ENCODE measurements around the gene AP3B1. TPM values are rescaled to one million over a fixed set of nuclear protein-coding genes. Genes with fewer than 3 reads are reported as not detected.

Gene AP3B1
- total and polyA plus RNA-seq, 3 experiments from 2014 or later = 27.1 to 41.1 (median 40.3) TPM

DNA sequence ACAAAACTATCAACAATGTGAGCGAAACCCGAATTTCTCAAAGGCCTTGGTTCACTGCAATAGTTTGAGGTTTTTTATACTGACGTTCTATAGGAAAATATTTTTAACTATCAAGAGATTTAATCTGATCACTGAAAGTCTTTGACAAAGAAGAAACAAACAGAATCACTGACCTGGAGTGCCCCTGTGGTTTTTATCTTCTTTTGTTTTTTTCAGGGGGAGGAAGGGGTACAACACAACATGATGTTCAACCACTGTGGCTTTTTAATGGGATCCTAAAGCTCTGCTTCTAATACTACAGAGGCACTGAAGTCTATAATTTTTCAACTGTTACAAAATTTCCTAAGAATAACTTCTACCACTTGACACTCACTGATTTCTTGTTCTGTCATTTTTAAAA is 185.9 kb downstream of the AP3B1 start:
- Mint-ChIP-seq H3K27ac (no peak overlapping the region), H3K27me3 (no peaks in the 10 kb centered on the region), H3K9me3 (no peaks in the 10 kb centered on the region), H3K4me1 (peaks cover 0 to 2% (median 0%) of the 10 kb centered on the region in 3 donors), H3K36me3 (peaks cover 7 to 55% (median 24%) of the 10 kb centered on the region in 3 donors), H3K4me3 (no peak overlapping the region)
- no peak for DNase-seq
- no peaks in the 10 kb centered on the region for H3K4me1 ChIP-seq (ENCODE audit: insufficient read depth, low read length)
- no peaks in the 10 kb centered on the region for H3K27me3 ChIP-seq (ENCODE audit: insufficient read depth, low read length, poor library complexity, severe bottlenecking)
- no peak overlapping the region for H3K4me3 ChIP-seq (ENCODE audit: low read length)
- H3K36me3 ChIP-seq (ENCODE audit: insufficient read depth, low read length) = peaks cover 3% of the 10 kb centered on the region
- ChIA-PET CTCF (no interaction called here), POLR2A (no interaction called here)
- no peak overlapping the region for H3K27ac ChIP-seq (ENCODE audit: low read depth, low read length)
- H3K9me3 ChIP-seq (ENCODE audit: low read length) = no peaks in the 10 kb centered on the region

DNA sequence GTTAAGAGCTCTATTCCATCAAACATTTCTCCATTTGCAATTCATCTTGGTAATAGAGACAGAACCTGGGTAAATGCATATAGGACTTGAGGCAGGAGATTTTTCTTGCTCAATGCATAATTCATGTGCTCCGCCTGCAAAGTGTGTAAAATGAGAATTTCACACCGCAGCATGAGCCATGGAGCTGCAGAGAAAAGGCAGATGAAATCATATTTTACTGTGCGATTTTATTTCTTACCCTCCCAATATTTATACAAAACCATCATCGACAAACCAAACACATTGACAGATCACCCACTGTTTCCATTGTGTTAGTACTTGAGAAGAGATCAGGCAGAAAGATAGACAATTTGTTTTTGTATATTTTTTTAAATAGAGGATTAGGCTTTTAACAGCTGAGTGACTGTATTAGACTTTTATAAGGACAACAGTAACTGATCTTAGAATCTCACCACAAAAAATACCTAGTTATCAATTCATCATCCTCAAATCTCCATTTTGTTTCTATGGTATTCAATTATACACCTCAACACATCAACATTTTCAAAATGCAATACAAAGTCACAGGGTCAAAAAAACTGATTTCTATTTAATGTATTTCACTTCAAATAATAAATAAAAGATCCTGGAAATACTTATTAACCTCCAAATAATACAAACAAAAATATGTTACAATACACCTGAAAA is 191.1 kb downstream of the AP3B1 start:
- ChIA-PET CTCF (no interaction called here), POLR2A (no interaction called here)
- Mint-ChIP-seq H3K9me3 (no peaks in the 10 kb centered on the region), H3K27me3 (no peaks in the 10 kb centered on the region), H3K27ac (no peak overlapping the region), H3K36me3 (peaks cover 16 to 57% (median 30%) of the 10 kb centered on the region in 3 donors), H3K4me3 (no peak overlapping the region), H3K4me1 (peaks cover 0 to 2% (median 0%) of the 10 kb centered on the region in 3 donors)
- H3K4me1 ChIP-seq (ENCODE audit: insufficient read depth, low read length) = no peaks in the 10 kb centered on the region
- no peak for DNase-seq
- no peak overlapping the region for H3K4me3 ChIP-seq (ENCODE audit: low read length)
- no peaks in the 10 kb centered on the region for H3K27me3 ChIP-seq (ENCODE audit: insufficient read depth, low read length, poor library complexity, severe bottlenecking)
- H3K36me3 ChIP-seq (ENCODE audit: insufficient read depth, low read length) = peaks cover 3% of the 10 kb centered on the region
- no peak overlapping the region for H3K27ac ChIP-seq (ENCODE audit: low read depth, low read length)
- H3K9me3 ChIP-seq (ENCODE audit: low read length) = no peaks in the 10 kb centered on the region

DNA sequence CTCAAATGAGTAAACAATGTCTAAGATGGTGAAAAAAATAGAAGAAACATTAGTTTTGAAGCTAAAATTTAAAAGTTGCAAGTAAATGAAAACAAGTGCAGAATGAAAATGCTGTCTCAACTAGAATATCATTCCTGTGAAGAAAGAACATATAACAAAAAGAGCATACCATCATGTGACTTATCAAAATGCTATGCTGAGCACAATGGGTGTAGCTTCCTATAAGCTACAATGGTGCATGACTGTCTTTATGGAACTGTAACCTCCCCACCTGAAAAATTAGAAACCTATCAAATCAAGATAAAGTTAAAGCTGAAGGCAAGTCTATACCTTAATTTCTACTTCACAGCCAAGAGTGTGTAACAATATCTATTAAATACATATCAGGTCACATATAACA is 192.0 kb downstream of the AP3B1 start:
- H3K27ac ChIP-seq (ENCODE audit: low read depth, low read length) = no peak overlapping the region
- H3K4me1 Mint-ChIP-seq = peaks cover 0 to 2% (median 0%) of the 10 kb centered on the region in 3 donors
- H3K27me3 ChIP-seq (ENCODE audit: insufficient read depth, low read length, poor library complexity, severe bottlenecking) = no peaks in the 10 kb centered on the region
- POLR2A ChIA-PET = no interaction called here
- H3K36me3 Mint-ChIP-seq = peaks cover 16 to 54% (median 28%) of the 10 kb centered on the region in 3 donors
- DNase-seq = no peak
- no peak overlapping the region for H3K27ac Mint-ChIP-seq
- peaks cover 3% of the 10 kb centered on the region for H3K36me3 ChIP-seq (ENCODE audit: insufficient read depth, low read length)
- no peaks in the 10 kb centered on the region for H3K9me3 Mint-ChIP-seq
- H3K4me1 ChIP-seq (ENCODE audit: insufficient read depth, low read length) = no peaks in the 10 kb centered on the region
- no peak overlapping the region for H3K4me3 ChIP-seq (ENCODE audit: low read length)
- no peaks in the 10 kb centered on the region for H3K9me3 ChIP-seq (ENCODE audit: low read length)
- no peaks in the 10 kb centered on the region for H3K27me3 Mint-ChIP-seq
- CTCF ChIA-PET = no interaction called here
- H3K4me3 Mint-ChIP-seq = no peak overlapping the region

DNA sequence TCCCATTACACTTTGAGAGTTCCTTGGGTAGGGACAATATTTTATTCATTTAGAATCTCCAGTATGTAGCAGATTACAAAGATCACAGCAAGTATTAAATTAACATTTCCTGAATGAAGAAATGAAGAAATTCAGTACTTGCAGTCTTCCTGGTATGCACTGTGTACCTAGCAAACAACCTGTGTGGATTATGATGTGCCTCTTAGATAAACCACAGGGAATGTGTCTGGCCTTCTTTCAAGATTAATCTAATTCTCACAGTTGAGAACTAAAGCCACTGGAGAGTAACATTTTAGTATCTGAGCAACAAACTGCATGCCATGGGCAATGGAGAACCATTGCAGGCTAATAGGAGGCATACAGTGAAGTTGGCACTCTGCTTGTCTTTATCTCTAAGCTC is 199.4 kb downstream of the AP3B1 start:
- Histone ChIP-seq H3K4me3 (ENCODE audit: low read length) (no peak overlapping the region), H3K36me3 (ENCODE audit: insufficient read depth, low read length) (no peaks in the 10 kb centered on the region), H3K9me3 (ENCODE audit: low read length) (no peaks in the 10 kb centered on the region), H3K4me1 (ENCODE audit: insufficient read depth, low read length) (no peaks in the 10 kb centered on the region), H3K27me3 (ENCODE audit: insufficient read depth, low read length, poor library complexity, severe bottlenecking) (no peaks in the 10 kb centered on the region), H3K27ac (ENCODE audit: low read depth, low read length) (no peak overlapping the region)
- POLR2A ChIA-PET = no interaction called here
- CTCF ChIA-PET = no interaction called here
- no peak for DNase-seq
- peaks cover 17 to 68% (median 26%) of the 10 kb centered on the region in 3 donors for H3K36me3 Mint-ChIP-seq
- H3K9me3 Mint-ChIP-seq = no peaks in the 10 kb centered on the region
- no peaks in the 10 kb centered on the region for H3K4me1 Mint-ChIP-seq
- H3K27ac Mint-ChIP-seq = no peak overlapping the region
- H3K27me3 Mint-ChIP-seq = no peaks in the 10 kb centered on the region
- H3K4me3 Mint-ChIP-seq = no peak overlapping the region

DNA sequence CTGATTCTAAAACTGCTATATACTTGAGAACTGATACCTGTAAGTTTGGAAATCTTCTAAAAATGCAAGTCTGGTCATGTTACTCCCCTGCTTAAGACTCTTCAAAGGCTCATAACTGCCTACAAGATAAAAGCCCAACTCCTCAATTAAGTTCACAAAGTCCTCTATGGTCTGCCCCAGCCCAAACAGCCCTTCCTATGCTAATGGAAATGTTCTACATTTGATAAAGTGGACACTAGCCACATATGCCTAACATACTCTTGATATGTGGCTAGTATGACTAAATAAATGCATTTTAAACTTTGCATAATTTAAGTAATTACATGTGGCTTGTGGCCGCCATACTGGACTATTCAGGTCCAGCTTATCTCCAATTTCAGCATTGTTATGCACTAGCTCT is 204.5 kb downstream of the AP3B1 start:
- no peak overlapping the region for H3K27ac Mint-ChIP-seq
- POLR2A ChIA-PET = no interaction called here
- H3K4me3 Mint-ChIP-seq = no peak overlapping the region

DNA sequence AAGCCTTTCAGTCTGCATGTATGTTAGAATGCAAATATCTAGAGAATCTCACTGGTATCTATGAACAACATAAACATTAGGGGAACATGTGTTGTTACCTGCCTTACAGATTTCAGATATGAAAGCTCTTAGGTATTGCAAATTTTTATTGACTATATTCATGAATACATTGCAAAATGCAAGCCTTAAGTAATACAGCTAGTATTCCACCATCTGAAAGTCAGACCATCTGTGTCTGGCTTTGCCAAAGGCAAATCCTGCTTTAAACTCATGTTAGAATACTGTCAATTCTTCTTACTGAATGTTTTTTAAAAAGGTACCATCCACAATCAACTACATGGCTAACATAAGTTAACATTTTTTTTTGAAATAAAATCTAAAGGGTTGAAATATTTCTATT is 215.6 kb downstream of the AP3B1 start:
- no peak for DNase-seq
- Histone ChIP-seq H3K27me3 (ENCODE audit: insufficient read depth, low read length, poor library complexity, severe bottlenecking) (no peaks in the 10 kb centered on the region), H3K36me3 (ENCODE audit: insufficient read depth, low read length) (no peaks in the 10 kb centered on the region), H3K27ac (ENCODE audit: low read depth, low read length) (no peak overlapping the region), H3K4me1 (ENCODE audit: insufficient read depth, low read length) (no peaks in the 10 kb centered on the region), H3K9me3 (ENCODE audit: low read length) (no peaks in the 10 kb centered on the region), H3K4me3 (ENCODE audit: low read length) (no peak overlapping the region)
- no peaks in the 10 kb centered on the region for H3K9me3 Mint-ChIP-seq
- H3K4me3 Mint-ChIP-seq = no peak overlapping the region
- H3K36me3 Mint-ChIP-seq = peaks cover 18 to 26% (median 20%) of the 10 kb centered on the region in 3 donors
- CTCF ChIA-PET = no interaction called here
- POLR2A ChIA-PET = no interaction called here
- no peaks in the 10 kb centered on the region for H3K4me1 Mint-ChIP-seq
- no peak overlapping the region for H3K27ac Mint-ChIP-seq
- no peaks in the 10 kb centered on the region for H3K27me3 Mint-ChIP-seq

More for the DNA sequence above, 204.5 kb downstream of the AP3B1 start:
- no peak overlapping the region for H3K27ac ChIP-seq (ENCODE audit: low read depth, low read length)
- no peak for DNase-seq
- no peaks in the 10 kb centered on the region for H3K9me3 ChIP-seq (ENCODE audit: low read length)
- H3K27me3 ChIP-seq (ENCODE audit: insufficient read depth, low read length, poor library complexity, severe bottlenecking) = no peaks in the 10 kb centered on the region
- H3K36me3 ChIP-seq (ENCODE audit: insufficient read depth, low read length) = peaks cover 5% of the 10 kb centered on the region
- H3K4me1 ChIP-seq (ENCODE audit: insufficient read depth, low read length) = no peaks in the 10 kb centered on the region
- H3K4me3 ChIP-seq (ENCODE audit: low read length) = no peak overlapping the region
- no peaks in the 10 kb centered on the region for H3K27me3 Mint-ChIP-seq
- CTCF ChIA-PET = no interaction called here
- no peaks in the 10 kb centered on the region for H3K4me1 Mint-ChIP-seq
- peaks cover 20 to 72% (median 27%) of the 10 kb centered on the region in 3 donors for H3K36me3 Mint-ChIP-seq
- no peaks in the 10 kb centered on the region for H3K9me3 Mint-ChIP-seq

DNA sequence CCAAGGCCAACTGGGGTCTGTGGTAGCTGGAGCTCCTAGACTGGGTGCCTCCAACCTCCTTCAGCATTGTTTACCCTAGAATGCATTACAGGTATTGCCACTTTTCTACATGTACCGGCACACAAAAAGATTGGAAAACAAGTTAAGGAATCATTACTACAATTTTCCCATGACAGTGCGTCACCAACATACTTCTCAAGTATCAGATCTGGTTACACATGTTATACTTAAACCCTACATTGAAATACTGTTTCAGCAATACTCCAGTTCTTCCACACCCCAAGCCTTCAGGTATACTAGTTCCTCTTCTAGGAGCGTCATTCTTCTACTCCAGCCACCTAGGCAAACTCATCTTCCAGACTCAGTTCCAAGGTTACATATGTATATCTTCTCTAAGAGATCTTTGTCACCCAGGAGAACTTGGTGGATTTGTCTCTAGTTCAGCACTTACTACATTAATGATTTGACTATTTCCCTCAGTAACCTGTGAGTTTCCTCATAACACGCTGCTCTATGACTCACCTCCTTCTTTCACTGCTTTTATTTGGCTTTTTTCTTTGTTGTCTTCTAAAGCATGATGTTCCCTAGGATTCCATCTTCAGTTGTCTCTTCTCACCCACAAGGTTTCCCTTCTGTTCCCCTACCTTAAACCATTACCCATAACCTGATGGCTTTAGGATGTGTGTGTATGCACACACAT is 217.0 kb downstream of the AP3B1 start:
- Histone ChIP-seq H3K27me3 (ENCODE audit: insufficient read depth, low read length, poor library complexity, severe bottlenecking) (no peaks in the 10 kb centered on the region), H3K36me3 (ENCODE audit: insufficient read depth, low read length) (no peaks in the 10 kb centered on the region), H3K4me1 (ENCODE audit: insufficient read depth, low read length) (no peaks in the 10 kb centered on the region), H3K27ac (ENCODE audit: low read depth, low read length) (no peak overlapping the region), H3K4me3 (ENCODE audit: low read length) (no peak overlapping the region), H3K9me3 (ENCODE audit: low read length) (no peaks in the 10 kb centered on the region)
- POLR2A ChIA-PET = no interaction called here
- no peak overlapping the region for H3K27ac Mint-ChIP-seq
- no peaks in the 10 kb centered on the region for H3K9me3 Mint-ChIP-seq
- no peak for DNase-seq
- CTCF ChIA-PET = no interaction called here
- H3K36me3 Mint-ChIP-seq = peaks cover 18 to 25% (median 18%) of the 10 kb centered on the region in 3 donors
- no peaks in the 10 kb centered on the region for H3K27me3 Mint-ChIP-seq
- H3K4me3 Mint-ChIP-seq = no peak overlapping the region
- H3K4me1 Mint-ChIP-seq = no peaks in the 10 kb centered on the region

DNA sequence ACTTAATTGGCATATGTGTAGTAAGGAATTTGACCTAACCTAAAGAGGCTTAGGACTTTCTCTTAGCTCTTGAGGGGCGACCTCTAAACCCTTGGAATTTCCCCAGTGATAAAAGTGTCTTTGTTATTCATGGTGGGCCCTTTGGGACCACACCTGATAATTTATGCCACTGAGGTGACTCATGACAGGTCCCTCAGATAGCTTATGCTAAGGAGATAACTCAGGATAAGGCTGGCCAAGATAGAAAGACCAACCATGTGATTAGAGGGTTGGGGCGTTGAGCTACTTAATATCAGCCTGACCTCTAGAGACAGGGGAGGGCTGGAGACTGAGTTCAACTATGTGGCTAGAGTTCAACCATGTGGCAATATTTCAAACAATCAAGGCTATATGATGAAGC is 218.1 kb downstream of the AP3B1 start:
- H3K27me3 Mint-ChIP-seq = no peaks in the 10 kb centered on the region
- CTCF ChIA-PET = no interaction called here

More for the DNA sequence above, 218.1 kb downstream of the AP3B1 start:
- Histone ChIP-seq H3K9me3 (ENCODE audit: low read length) (no peaks in the 10 kb centered on the region), H3K4me3 (ENCODE audit: low read length) (no peak overlapping the region), H3K36me3 (ENCODE audit: insufficient read depth, low read length) (no peaks in the 10 kb centered on the region), H3K27me3 (ENCODE audit: insufficient read depth, low read length, poor library complexity, severe bottlenecking) (no peaks in the 10 kb centered on the region), H3K4me1 (ENCODE audit: insufficient read depth, low read length) (no peaks in the 10 kb centered on the region), H3K27ac (ENCODE audit: low read depth, low read length) (no peak overlapping the region)
- H3K4me1 Mint-ChIP-seq = no peaks in the 10 kb centered on the region
- no peak overlapping the region for H3K4me3 Mint-ChIP-seq
- no peak for DNase-seq
- no peak overlapping the region for H3K27ac Mint-ChIP-seq
- H3K9me3 Mint-ChIP-seq = peaks cover 0 to 8% (median 0%) of the 10 kb centered on the region in 5 donors
- POLR2A ChIA-PET = no interaction called here
- H3K36me3 Mint-ChIP-seq = peaks cover 17 to 25% (median 21%) of the 10 kb centered on the region in 3 donors

Data from CD8-positive, alpha-beta memory T cell (primary cell).